NCI-H2029 (cell line): Measurements from ENCODE around the gene STAB1.

Experiments used
- DNase-seq: peaks from one replicate; lab custom pipeline; 2025; lab: John Stamatoyannopoulos, UW

The STAB1 gene

GRCh38 chr3:52494886-52495495 lies at the start of gene STAB1:
TSS of gene STAB1 (plus strand) at chr3:52495338. CDS start at chr3:52495414, 76 bp downstream.
- DNase-seq = no peak

- DNase-seq = no peak
These were observed 49.1 kb upstream of the STAB1 start for GRCh38 chr3:52446042-52446441.

- no peak for DNase-seq
These were observed 48.3 kb upstream of the STAB1 start for GRCh38 chr3:52446631-52447511.

GRCh38 chr3:52447512-52448355 lies 47.4 kb upstream of the STAB1 start:
- DNase-seq = no peak

- no peak for DNase-seq
These were observed 44.5 kb upstream of the STAB1 start for GRCh38 chr3:52450489-52451236.

- DNase-seq = no peak
These were observed 43.7 kb upstream of the STAB1 start for GRCh38 chr3:52451237-52452083.

- no peak for DNase-seq
These were observed 43.0 kb upstream of the STAB1 start for GRCh38 chr3:52452126-52452525.

- no peak for DNase-seq
These were observed 42.4 kb upstream of the STAB1 start for GRCh38 chr3:52452570-52453221.

- no peak for DNase-seq
These were observed 41.5 kb upstream of the STAB1 start, which contains the start of gene TNNC1 for GRCh38 chr3:52453496-52454249. TSS of gene TNNC1 (minus strand) at chr3:52454041. CDS start at chr3:52454015, 26 bp downstream.

- no peak for DNase-seq
These were observed 40.7 kb upstream of the STAB1 start for GRCh38 chr3:52454250-52454937.

GRCh38 chr3:52454938-52455282 lies 40.2 kb upstream of the STAB1 start:
- DNase-seq = no peak

GRCh38 chr3:52455283-52456168 lies 39.6 kb upstream of the STAB1 start, which contains the start of gene NISCH:
TSS of gene NISCH (plus strand) at chr3:52455604. CDS start at chr3:52455642, 38 bp downstream.
- peak; percentile 55 for DNase-seq

- no peak for DNase-seq
These were observed 38.9 kb upstream of the STAB1 start for GRCh38 chr3:52456169-52456799.

- no peak for DNase-seq
These were observed 38.3 kb upstream of the STAB1 start for GRCh38 chr3:52456800-52457183.

- no peak for DNase-seq
These were observed 36.9 kb upstream of the STAB1 start for GRCh38 chr3:52458031-52458760.

- DNase-seq = no peak
These were observed 36.2 kb upstream of the STAB1 start for GRCh38 chr3:52458770-52459545.
